Adipocyte (in vitro differentiated cells): ENCODE measurements around the gene SYPL1.

Experiments
- DNase-seq: peaks from one replicate; pipeline ENCODE4 v3.0.0-alpha.2; 2015; ENCODE audit warnings: low read depth
- H3K27me3 ChIP-seq: replicated peaks from 2 replicates; pipeline ENCODE4 v1.7.0; 2013; ENCODE audit warnings: mild to moderate bottlenecking, low read length, moderate library complexity; ENCODE audit not compliant: control insufficient read depth, insufficient read depth
- H3K36me3 ChIP-seq: 2 replicates; pipeline ENCODE4 v1.7.0; 2013; ENCODE audit warnings: low read length, mild to moderate bottlenecking, moderate library complexity; ENCODE audit not compliant: control insufficient read depth, insufficient read depth, severe bottlenecking
- H3K4me1 ChIP-seq: 2 replicates; pipeline ENCODE4 v1.7.0; 2013; ENCODE audit warnings: mild to moderate bottlenecking, low read length, moderate library complexity; ENCODE audit not compliant: control insufficient read depth, insufficient read depth
- H3K4me3 ChIP-seq: 2 replicates; pipeline ENCODE4 v1.7.0; 2013; ENCODE audit warnings: mild to moderate bottlenecking, low read length, moderate library complexity
- H3K9ac ChIP-seq: 2 replicates; pipeline ENCODE4 v1.7.0; 2013; ENCODE audit warnings: mild to moderate bottlenecking, low read length, moderate library complexity
- H3K9me3 ChIP-seq: 2 replicates; pipeline ENCODE4 v1.7.0; 2013; ENCODE audit warnings: mild to moderate bottlenecking, low read length, moderate library complexity; ENCODE audit not compliant: control insufficient read depth

The SYPL1 gene

GRCh38 chr7:106104721-106105260, 7.3 kb downstream of the SYPL1 start:
- no peak overlapping the region for H3K9ac ChIP-seq

GRCh38 chr7:106102387-106102966, 9.6 kb downstream of the SYPL1 start:
- no peaks in the 10 kb centered on the region for H3K27me3 ChIP-seq
- peaks cover 27% of the 10 kb centered on the region for H3K4me1 ChIP-seq
- H3K36me3 ChIP-seq = peaks cover 9% of the 10 kb centered on the region
- H3K9me3 ChIP-seq = no peaks in the 10 kb centered on the region
- H3K9ac ChIP-seq = no peak overlapping the region
- no peak overlapping the region for H3K4me3 ChIP-seq
- DNase-seq = no peak

More at GRCh38 chr7:106104721-106105260, 7.3 kb downstream of the SYPL1 start:
- no peaks in the 10 kb centered on the region for H3K27me3 ChIP-seq
- H3K9me3 ChIP-seq = no peaks in the 10 kb centered on the region
- H3K4me3 ChIP-seq = no peak overlapping the region
- peaks cover 40% of the 10 kb centered on the region for H3K4me1 ChIP-seq
- no peak for DNase-seq
- peaks cover 3% of the 10 kb centered on the region for H3K36me3 ChIP-seq

GRCh38 chr7:106101726-106102125, 10.4 kb downstream of the SYPL1 start:
- Histone ChIP-seq H3K9ac (no peak overlapping the region), H3K9me3 (no peaks in the 10 kb centered on the region), H3K4me3 (no peak overlapping the region), H3K4me1 (peaks cover 27% of the 10 kb centered on the region), H3K36me3 (peaks cover 14% of the 10 kb centered on the region), H3K27me3 (no peaks in the 10 kb centered on the region)
- DNase-seq = no peak

GRCh38 chr7:106100863-106101629, 11.1 kb downstream of the SYPL1 start:
- Histone ChIP-seq H3K9me3 (no peaks in the 10 kb centered on the region), H3K27me3 (no peaks in the 10 kb centered on the region)

GRCh38 chr7:106099539-106099938, 12.6 kb downstream of the SYPL1 start:
- H3K4me1 ChIP-seq = peaks cover 18% of the 10 kb centered on the region
- no peaks in the 10 kb centered on the region for H3K9me3 ChIP-seq
- H3K9ac ChIP-seq = no peak overlapping the region
- no peak overlapping the region for H3K4me3 ChIP-seq
- no peaks in the 10 kb centered on the region for H3K27me3 ChIP-seq
- no peak for DNase-seq
- H3K36me3 ChIP-seq = peaks cover 31% of the 10 kb centered on the region

More at GRCh38 chr7:106100863-106101629, 11.1 kb downstream of the SYPL1 start:
- H3K36me3 ChIP-seq = peaks cover 21% of the 10 kb centered on the region
- H3K4me3 ChIP-seq = no peak overlapping the region
- H3K4me1 ChIP-seq = peaks cover 27% of the 10 kb centered on the region
- no peak for DNase-seq
- H3K9ac ChIP-seq = no peak overlapping the region

GRCh38 chr7:106098889-106099288, 13.2 kb downstream of the SYPL1 start:
- Histone ChIP-seq H3K4me1 (peaks cover 18% of the 10 kb centered on the region), H3K9ac (no peak overlapping the region), H3K9me3 (no peaks in the 10 kb centered on the region), H3K4me3 (no peak overlapping the region), H3K36me3 (peaks cover 35% of the 10 kb centered on the region), H3K27me3 (no peaks in the 10 kb centered on the region)
- DNase-seq = no peak

- H3K4me3 ChIP-seq = no peak overlapping the region
- peaks cover 67% of the 10 kb centered on the region for H3K36me3 ChIP-seq
- no peak for DNase-seq
- H3K27me3 ChIP-seq = no peaks in the 10 kb centered on the region
- H3K9me3 ChIP-seq = no peaks in the 10 kb centered on the region
- peaks cover 10% of the 10 kb centered on the region for H3K4me1 ChIP-seq
- H3K9ac ChIP-seq = no peak overlapping the region
Measured at GRCh38 chr7:106095634-106096033, 16.5 kb downstream of the SYPL1 start.

GRCh38 chr7:106094780-106095179, 17.3 kb downstream of the SYPL1 start:
- H3K36me3 ChIP-seq = peaks cover 76% of the 10 kb centered on the region
- no peak for DNase-seq

GRCh38 chr7:106092204-106092603, 19.9 kb downstream of the SYPL1 start:
- Histone ChIP-seq H3K36me3 (peaks cover 84% of the 10 kb centered on the region), H3K4me3 (no peak overlapping the region), H3K9me3 (no peaks in the 10 kb centered on the region), H3K9ac (no peak overlapping the region), H3K4me1 (no peaks in the 10 kb centered on the region), H3K27me3 (no peaks in the 10 kb centered on the region)
- no peak for DNase-seq

More at GRCh38 chr7:106094780-106095179, 17.3 kb downstream of the SYPL1 start:
- Histone ChIP-seq H3K27me3 (no peaks in the 10 kb centered on the region), H3K9me3 (no peaks in the 10 kb centered on the region), H3K4me3 (no peak overlapping the region), H3K4me1 (peaks cover 3% of the 10 kb centered on the region), H3K9ac (no peak overlapping the region)

GRCh38 chr7:106089647-106090046, 22.5 kb downstream of the SYPL1 start:
- H3K9me3 ChIP-seq = no peaks in the 10 kb centered on the region
- no peak overlapping the region for H3K9ac ChIP-seq
- no peaks in the 10 kb centered on the region for H3K27me3 ChIP-seq
- no peak for DNase-seq
- H3K4me1 ChIP-seq = no peaks in the 10 kb centered on the region
- H3K4me3 ChIP-seq = no peak overlapping the region
- peaks cover 64% of the 10 kb centered on the region for H3K36me3 ChIP-seq

GRCh38 chr7:106088014-106088413, 24.1 kb downstream of the SYPL1 start:
- Histone ChIP-seq H3K36me3 (peaks cover 50% of the 10 kb centered on the region), H3K4me1 (no peaks in the 10 kb centered on the region), H3K9ac (no peak overlapping the region), H3K27me3 (no peaks in the 10 kb centered on the region), H3K4me3 (no peak overlapping the region), H3K9me3 (no peaks in the 10 kb centered on the region)
- no peak for DNase-seq
